Measurements from ENCODE around the gene AP2A1.

The AP2A1 gene

GRCh38 chr19:49855676-49856573 lies 89.1 kb downstream of the AP2A1 start:
- no peak for DNase-seq (ENCODE audit: low read depth)

DNA sequence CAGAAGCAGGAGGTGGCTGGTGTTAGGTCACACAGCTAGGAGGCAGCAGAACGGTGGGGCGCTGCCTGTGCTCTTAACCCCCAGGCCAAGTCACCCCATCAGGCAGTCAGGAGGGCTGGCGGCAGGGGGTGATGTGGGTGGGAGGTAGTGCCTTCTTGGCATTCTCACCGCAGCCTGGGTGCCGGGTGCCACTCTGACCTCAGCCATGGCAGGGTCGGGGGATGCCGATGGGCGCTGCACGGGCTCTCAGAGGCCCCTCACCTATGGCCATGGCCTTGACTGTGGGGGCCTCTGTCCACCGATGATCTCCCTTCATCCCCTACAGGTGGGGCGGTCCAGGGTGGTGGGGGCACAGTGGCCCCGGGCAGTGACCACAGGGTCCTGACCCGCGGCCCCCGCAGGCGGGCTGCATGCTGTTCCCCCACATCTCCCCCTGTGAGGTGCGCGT lies 89.8 kb downstream of the AP2A1 start:
- no peak for DNase-seq (ENCODE audit: low read depth)
